SK-N-SH (cell line): ENCODE measurements around the gene B4GALNT2. TPM values are rescaled to one million over a fixed set of nuclear protein-coding genes. Genes with fewer than 3 reads are reported as not detected.

Source experiments
- CTCF ChIA-PET: fragments of 300-600, 350-600 bp; formaldehyde crosslinking; extraction: SDS; loops from one replicate; lab custom pipeline; 2021; lab: Yijun Ruan, JAX
- POLR2A ChIA-PET: fragments of 350-600 bp; sonication (Branson Sonifier 250); formaldehyde crosslinking; extraction: SDS; loops from one replicate; lab custom pipeline; 2020; ENCODE audit warnings: antibody characterized with exemption, inconsistent platforms; lab: Yijun Ruan, JAX
- DNase-seq: peaks from one replicate; pipeline ENCODE4 v3.0.0; 2012
- H2AFZ ChIP-seq: fragments of 200-600 bp; sonication (generic); 2 replicates; pipeline ENCODE4 v1.8.1; 2016; ENCODE audit warnings: antibody characterized with exemption, mild to moderate bottlenecking, low read depth
- H3F3A ChIP-seq: fragments of 200-600 bp; sonication (generic); replicated peaks from 2 replicates; pipeline ENCODE3; 2016; ENCODE audit warnings: antibody characterized with exemption, mild to moderate bottlenecking; ENCODE audit not compliant: insufficient read depth
- H3K27ac ChIP-seq, 2 experiments: fragments of 200-500 bp in 1 of 2; fragments of 200-600 bp in 1 of 2; sonication (Bioruptor generic) in 1 of 2; sonication (generic), shearing (Covaris generic) in 1 of 2; 2 replicates each; pipeline versions ENCODE4 v1.5.1 to v1.6.1; 2014 to 2016; ENCODE audit warnings: low read depth in 2 of 2, inconsistent platforms in 1 of 2, low read length in 1 of 2, mild to moderate bottlenecking in 1 of 2, mixed read lengths in 1 of 2
- H3K27me3 ChIP-seq: fragments of 200-600 bp; sonication (generic), shearing (Covaris generic); 2 replicates; pipeline ENCODE4 v1.6.1; 2016; ENCODE audit warnings: mixed run types; ENCODE audit not compliant: insufficient read depth
- H3K36me3 ChIP-seq, 2 experiments: fragments of 200-500 bp in 1 of 2; fragments of 200-600 bp in 1 of 2; sonication (Bioruptor generic) in 1 of 2; sonication (generic) in 1 of 2; replicated peaks in 1 of 2; 2 replicates each; pipeline versions ENCODE3 to v1.5.1; 2014 to 2016; ENCODE audit warnings: low read length in 1 of 2, mild to moderate bottlenecking in 1 of 2; ENCODE audit not compliant: insufficient read depth in 2 of 2, control insufficient read depth in 1 of 2
- H3K4me1 ChIP-seq, 2 experiments: fragments of 200-500 bp in 1 of 2; fragments of 200-600 bp in 1 of 2; sonication (Bioruptor generic) in 1 of 2; sonication (generic), shearing (Covaris generic) in 1 of 2; 2 replicates each; pipeline versions ENCODE4 v1.5.1 to v1.6.1; 2014 to 2016; ENCODE audit warnings: low read depth in 1 of 2, low read length in 1 of 2, mixed run types in 1 of 2; ENCODE audit not compliant: insufficient read depth in 2 of 2, control insufficient read depth in 1 of 2
- H3K4me2 ChIP-seq: fragments of 200-600 bp; sonication (generic), shearing (Covaris generic); 2 replicates; pipeline ENCODE4 v1.6.1; 2017; ENCODE audit warnings: mixed run types
- H3K4me3 ChIP-seq, 2 experiments: fragments of 200-500 bp in 1 of 2; fragments of 200-600 bp in 1 of 2; sonication (Bioruptor generic) in 1 of 2; sonication (generic), shearing (Covaris generic) in 1 of 2; 2 replicates each; pipeline versions ENCODE4 v1.5.1 to v1.8.1; 2014 to 2016; ENCODE audit warnings: low read depth in 2 of 2, inconsistent platforms in 1 of 2, low read length in 1 of 2, mild to moderate bottlenecking in 1 of 2, mixed read lengths in 1 of 2, moderate library complexity in 1 of 2
- H3K79me2 ChIP-seq: fragments of 200-600 bp; sonication (generic); 2 replicates; pipeline ENCODE4 v1.8.1; 2017; ENCODE audit warnings: mild to moderate bottlenecking; ENCODE audit not compliant: insufficient read depth
- H3K9ac ChIP-seq: fragments of 200-600 bp; sonication (generic); 2 replicates; pipeline ENCODE4 v1.6.1; 2017; ENCODE audit warnings: mixed run types
- H3K9me2 ChIP-seq: fragments of 200-600 bp; sonication (generic); 2 replicates; pipeline ENCODE4 v1.6.1; 2017; ENCODE audit warnings: mixed run types
- H3K9me3 ChIP-seq: fragments of 200-600 bp; sonication (generic); 2 replicates; pipeline ENCODE4 v1.6.1; 2017; ENCODE audit warnings: mixed run types, mild to moderate bottlenecking, moderate library complexity
- H4K20me1 ChIP-seq: fragments of 200-600 bp; sonication (generic); 2 replicates; pipeline ENCODE4 v1.6.1; 2017; ENCODE audit warnings: mild to moderate bottlenecking, mixed run types; ENCODE audit not compliant: insufficient read depth
- CHD2 ChIP-seq: fragments of 150-350 bp; IDR thresholded peaks from 2 replicates; pipeline ENCODE4 v1.6.1; 2018; ENCODE audit warnings: low read length; ENCODE audit not compliant: partially characterized antibody
- EP300 ChIP-seq, 2 experiments: IDR thresholded peaks; 2 replicates each; pipeline versions ENCODE4 v1.4.0 to v1.6.1; 2012; ENCODE audit warnings: borderline replicate concordance in 1 of 2, low read depth in 1 of 2, low read length in 1 of 2
- EZH2phosphoT487 ChIP-seq: fragments of 200-600 bp; sonication (generic); IDR thresholded peaks from 2 replicates; pipeline ENCODE4 v1.6.1; 2017; ENCODE audit warnings: low read depth, mixed run types, mild to moderate bottlenecking, antibody characterized with exemption, moderate library complexity, borderline replicate concordance
- FOXM1 ChIP-seq: IDR thresholded peaks from 2 replicates; pipeline ENCODE4 v1.4.0; 2012; ENCODE audit warnings: low read depth, mild to moderate bottlenecking
- IRF3 ChIP-seq: fragments of 150-350 bp; IDR thresholded peaks from 2 replicates; pipeline ENCODE4 v1.6.1; 2016; ENCODE audit warnings: mild to moderate bottlenecking, low read depth, low read length
- JUND ChIP-seq: IDR thresholded peaks from 2 replicates; pipeline ENCODE4 v1.4.0; 2012
- MAX ChIP-seq: IDR thresholded peaks from 2 replicates; pipeline ENCODE4 v1.4.0; 2012; ENCODE audit warnings: low read depth
- MEF2A ChIP-seq: IDR thresholded peaks from 2 replicates; pipeline ENCODE4 v1.4.0; 2012; ENCODE audit warnings: low read depth, borderline replicate concordance
- NFIC ChIP-seq: IDR thresholded peaks from 2 replicates; pipeline ENCODE4 v1.4.0; 2012; ENCODE audit warnings: borderline replicate concordance
- NRF1 ChIP-seq: IDR thresholded peaks from 2 replicates; pipeline ENCODE4 v1.6.1; 2012; ENCODE audit warnings: low read depth, mild to moderate bottlenecking, low read length
- PBX3 ChIP-seq: IDR thresholded peaks from 2 replicates; pipeline ENCODE4; 2012
- SIN3A ChIP-seq: IDR thresholded peaks from 2 replicates; pipeline ENCODE4 v1.6.1; 2012; ENCODE audit warnings: low read depth, mild to moderate bottlenecking, low read length, moderate library complexity, borderline replicate concordance
- TCF12 ChIP-seq: IDR thresholded peaks from 2 replicates; pipeline ENCODE4 v1.4.0; 2012
- TEAD4 ChIP-seq: IDR thresholded peaks from 2 replicates; pipeline ENCODE4 v1.4.0; 2012; ENCODE audit warnings: mild to moderate bottlenecking, borderline replicate concordance; ENCODE audit not compliant: insufficient read depth
- USF1 ChIP-seq: IDR thresholded peaks from 2 replicates; pipeline ENCODE4 v1.4.0; 2012; ENCODE audit warnings: low read depth, borderline replicate concordance
- YY1 ChIP-seq: IDR thresholded peaks from 2 replicates; pipeline ENCODE4 v1.4.0; 2012; ENCODE audit warnings: low read depth, mild to moderate bottlenecking
- ZBTB33 ChIP-seq: IDR thresholded peaks from 2 replicates; pipeline ENCODE4 v1.4.0; 2012; ENCODE audit warnings: low read depth, borderline replicate concordance
- WGBS: methylation state at CpG from one replicate; pipeline ENCODE4 v1.1.6; 2017; ENCODE audit warnings: low lambda C conversion rate; 5-methylcytosine and 5-hydroxymethylcytosine counted together
- polyA plus RNA-seq, 3 experiments: library from polyadenylated mRNA; depleted of rRNA; stranded (reverse); fragments of >200 nt; gene quantifications; 2 replicates each; pipeline ENCODE4 v1.2.3, GENCODE V29; 2012

B4GALNT2 gene
- polyA plus RNA-seq, 1 of the 3 experiments (the other 2 are of a cell fraction) = not detected

GRCh38 chr17:49191917-49192741 lies 59.6 kb downstream of the B4GALNT2 start (continued):
- no peak for TF ChIP-seq MEF2A
- TF ChIP-seq TEAD4 = peak; percentile 99
- no peak for TF ChIP-seq JUND
- peak in 1 of 2 experiments; percentile 40; a peak in 3 of 4 replicates for TF ChIP-seq EP300 (IDR thresholded peaks at IDR 0.05; ENCODE audit: borderline replicate concordance in 1 of 2, low read depth in 1 of 2, low read length in 1 of 2)
- TF ChIP-seq TCF12 = peak; percentile 15; the same call in 1 of the 2 replicates
- no peak for TF ChIP-seq NRF1
- TF ChIP-seq NFIC = peak; percentile 10; the same call in 1 of the 2 replicates
- TF ChIP-seq FOXM1 = peak; percentile 31; the same call in 1 of the 2 replicates
- peak; percentile 69; the same call in 1 of the 2 replicates for TF ChIP-seq ZBTB33
- TF ChIP-seq YY1 = peak; percentile 74
- TF ChIP-seq CHD2 = peak; percentile 77
- peak; percentile 74; the same call in 1 of the 2 replicates for TF ChIP-seq SIN3A

GRCh38 chr17:49193513-49194296 lies 61.1 kb downstream of the B4GALNT2 start:
- H3K4me2 ChIP-seq = peak overlapping the region; percentile 74
- H4K20me1 ChIP-seq = no peaks in the 10 kb centered on the region
- H2AFZ ChIP-seq = peak overlapping the region; percentile 76
- H3K9ac ChIP-seq = peak overlapping the region; percentile 79
- POLR2A ChIA-PET = no interaction called here
- peaks cover 0 to 3% of the 10 kb centered on the region in 2 experiments; a peak in 2 of 4 replicates for H3K4me1 ChIP-seq
- peaks cover 27% of the 10 kb centered on the region for H3F3A ChIP-seq
- H3K27me3 ChIP-seq = no peaks in the 10 kb centered on the region; the same call in 1 of the 2 replicates
- H3K27ac ChIP-seq = peak overlapping the region in 1 of 2 experiments; percentile 94; a peak in 2 of 4 replicates
- peak overlapping the region; percentile 64 to 77 for H3K4me3 ChIP-seq
- WGBS = 8% methylated on average over 20 of the region's 21 CpGs
- TF ChIP-seq EP300 (IDR thresholded peaks at IDR 0.05; ENCODE audit: borderline replicate concordance in 1 of 2, low read depth in 1 of 2, low read length in 1 of 2) (no peak), USF1 (peak; percentile 35; the same call in 1 of the 2 replicates), PBX3 (peak; percentile 89), IRF3 (no peak), EZH2phosphoT487 (no peak), MAX (peak; percentile 74)
- TF ChIP-seq, all 33 proteins: peak for 3
- peak; percentile 56 for DNase-seq
- Histone ChIP-seq H3K9me2 (no peaks in the 10 kb centered on the region), H3K9me3 (no peaks in the 10 kb centered on the region), H3K79me2 (no peaks in the 10 kb centered on the region), H3K36me3 (no peaks in the 10 kb centered on the region)
- CTCF ChIA-PET = interaction anchor here (1.4 to 8.6 kb wide), 3 partner anchors 12 to 33 kb away, joined by 3 to 77 read pairs (median 40); partner anchors contain the start of gene PHOSPHO1
